GM23338 (cell line): ENCODE data around the gene ARL5A. TPM values are rescaled to one million over a fixed set of nuclear protein-coding genes. Genes with fewer than 3 reads are reported as not detected.

ENCODE experiments used
- ATAC-seq: fragments of 200-7000 bp; cut with Tn5 transposase; 3 replicates; pipeline ENCODE4 v1.9.1; 2020
- DNase-seq: peaks from one replicate; pipeline ENCODE4 v3.0.0-alpha.2; 2015; ENCODE audit warnings: low spot score
- H2AFZ ChIP-seq: fragments of 200-600 bp; sonication (generic); 2 replicates; pipeline ENCODE4 v1.8.0; 2016; ENCODE audit warnings: antibody characterized with exemption, mild to moderate bottlenecking, moderate library complexity
- H3F3A ChIP-seq: fragments of 200-600 bp; sonication (generic); replicated peaks from 2 replicates; pipeline ENCODE4 v1.8.0; 2017; ENCODE audit warnings: antibody characterized with exemption, mixed run types, low read depth
- H3K27ac ChIP-seq: fragments of 200-600 bp; sonication (generic); 2 replicates; pipeline ENCODE4 v1.6.1; 2016; ENCODE audit warnings: low read depth
- H3K27me3 ChIP-seq: fragments of 200-600 bp; sonication (generic); 2 replicates; pipeline ENCODE4 v1.8.0; 2016; ENCODE audit warnings: mild to moderate bottlenecking, mixed run types, moderate library complexity; ENCODE audit not compliant: insufficient read depth
- H3K36me3 ChIP-seq: fragments of 200-600 bp; sonication (generic); 2 replicates; pipeline ENCODE4 v1.8.0; 2016; ENCODE audit warnings: mild to moderate bottlenecking; ENCODE audit not compliant: insufficient read depth
- H3K4me1 ChIP-seq: fragments of 200-600 bp; sonication (generic); 2 replicates; pipeline ENCODE4 v1.8.0; 2016; ENCODE audit warnings: mild to moderate bottlenecking, moderate library complexity; ENCODE audit not compliant: insufficient read depth
- H3K4me2 ChIP-seq: fragments of 200-600 bp; sonication (generic); 2 replicates; pipeline ENCODE4 v1.7.1; 2017; ENCODE audit warnings: mixed run types
- H3K4me3 ChIP-seq: fragments of 200-600 bp; sonication (generic); 2 replicates; pipeline ENCODE4 v1.6.1; 2016; ENCODE audit warnings: mixed run types
- H3K79me2 ChIP-seq: fragments of 200-600 bp; sonication (generic); replicated peaks from 2 replicates; pipeline ENCODE4 v1.8.0; 2017; ENCODE audit warnings: mild to moderate bottlenecking; ENCODE audit not compliant: insufficient read depth
- H3K9me2 ChIP-seq: fragments of 200-600 bp; sonication (generic); 2 replicates; pipeline ENCODE4 v1.8.0; 2017; ENCODE audit not compliant: insufficient read depth
- H4K20me1 ChIP-seq: fragments of 200-600 bp; sonication (generic); replicated peaks from 2 replicates; pipeline ENCODE4 v1.8.0; 2017; ENCODE audit warnings: mild to moderate bottlenecking; ENCODE audit not compliant: insufficient read depth
- H3K27ac Mint-ChIP-seq: 2 replicates; pipeline ENCODE4 v1.8.0; 2020; ENCODE audit warnings: inconsistent platforms, mild to moderate bottlenecking, moderate library complexity, mixed read lengths
- H3K27me3 Mint-ChIP-seq: 3 replicates; pipeline ENCODE4 v1.8.0; 2022; ENCODE audit warnings: low read depth, mild to moderate bottlenecking, moderate library complexity, mixed read lengths, inconsistent platforms; ENCODE audit not compliant: insufficient read depth, poor library complexity
- H3K36me3 Mint-ChIP-seq: 3 replicates; pipeline ENCODE4 v1.8.0; 2021; ENCODE audit warnings: low read depth, mild to moderate bottlenecking, inconsistent platforms, moderate library complexity, mixed read lengths
- H3K4me1 Mint-ChIP-seq: 3 replicates; pipeline ENCODE4 v1.8.0; 2020; ENCODE audit warnings: mild to moderate bottlenecking, inconsistent platforms, mixed read lengths
- H3K4me3 Mint-ChIP-seq: 3 replicates; pipeline ENCODE4 v1.8.0; 2021; ENCODE audit warnings: moderate library complexity, mild to moderate bottlenecking, inconsistent platforms, mixed read lengths
- H3K9me3 Mint-ChIP-seq: 3 replicates; pipeline ENCODE4 v1.8.0; 2020; ENCODE audit warnings: moderate library complexity, mild to moderate bottlenecking, inconsistent platforms, mixed read lengths
- CREB1 ChIP-seq: fragments of 250-450 bp; sonication (Bioruptor Pico); IDR thresholded peaks from 2 replicates; pipeline ENCODE4 v1.5.0; 2020; ENCODE audit warnings: low read depth, mild to moderate bottlenecking, moderate library complexity
- EZH2 ChIP-seq: fragments of 200-600 bp; sonication (generic); IDR thresholded peaks from one replicate; pipeline ENCODE4 v1.8.0; 2017; ENCODE audit warnings: antibody characterized with exemption, mild to moderate bottlenecking, low read depth; ENCODE audit not compliant: unreplicated experiment
- EZH2phosphoT487 ChIP-seq: fragments of 200-600 bp; sonication (generic); IDR thresholded peaks from one replicate; pipeline ENCODE4 v1.8.1; 2018; ENCODE audit warnings: antibody characterized with exemption; ENCODE audit not compliant: unreplicated experiment
- JUNB ChIP-seq: IDR thresholded peaks from one replicate; pipeline ENCODE4 v1.6.1; 2016; ENCODE audit warnings: antibody characterized with exemption; ENCODE audit not compliant: unreplicated experiment
- NANOG ChIP-seq: IDR thresholded peaks from 2 replicates; pipeline ENCODE4 v1.6.1; 2016; ENCODE audit warnings: antibody characterized with exemption, borderline replicate concordance
- POLR2AphosphoS5 ChIP-seq: IDR thresholded peaks from 2 replicates; pipeline ENCODE4 v1.6.1; 2016; ENCODE audit warnings: antibody characterized with exemption, low read depth
- STAT1 ChIP-seq: IDR thresholded peaks from one replicate; pipeline ENCODE4 v1.6.1; 2016; ENCODE audit warnings: antibody characterized with exemption; ENCODE audit not compliant: unreplicated experiment
- ZNF114 ChIP-seq: fragments of 250-450 bp; sonication (Bioruptor Pico); IDR thresholded peaks from 2 replicates; pipeline ENCODE4 v1.5.0; 2020; ENCODE audit warnings: mild to moderate bottlenecking, moderate library complexity
- ZNF331 ChIP-seq: fragments of 250-450 bp; sonication (Bioruptor Pico); IDR thresholded peaks from 2 replicates; pipeline ENCODE4 v1.5.0; 2020; ENCODE audit warnings: low read depth, mild to moderate bottlenecking, moderate library complexity
- polyA plus RNA-seq: library from polyadenylated mRNA; unstranded; fragments of >200 nt; fragmentation: Nextera tagmentation; extraction: Ambion mirVana; gene quantifications from 2 replicates; pipeline ENCODE4 v1.2.1, GENCODE V29; 2016
- total RNA-seq: library from RNA; depleted of rRNA; stranded (reverse); fragments of >200 nt; shearing (Covaris generic); gene quantifications from 2 replicates; pipeline ENCODE4 v1.2.3, GENCODE V29; 2014
- TF ChIP-seq, protein P1 (sequence below), 2 experiments: fragments of 200-600 bp in 1 of 2; sonication (generic) in 1 of 2; conservative IDR thresholded peaks; 2 replicates each; pipeline versions ENCODE4 v1.5.1 to v1.6.1; 2016 to 2017; ENCODE audit warnings: antibody characterized with exemption in 2 of 2, low read depth in 2 of 2, mild to moderate bottlenecking in 2 of 2, moderate library complexity in 1 of 2
- TF ChIP-seq, protein P2 (sequence below): IDR thresholded peaks from one replicate; pipeline ENCODE4 v1.6.1; 2018; ENCODE audit warnings: antibody characterized with exemption; ENCODE audit not compliant: unreplicated experiment
- TF ChIP-seq, protein P3 (sequence below): fragments of 250-450 bp; sonication (Bioruptor Pico); IDR thresholded peaks from 2 replicates; pipeline ENCODE4 v1.5.0; 2020; ENCODE audit warnings: mild to moderate bottlenecking, moderate library complexity
- TF ChIP-seq, protein P4 (sequence below): IDR thresholded peaks from 2 replicates; pipeline ENCODE4 v1.6.1; 2016; ENCODE audit warnings: antibody characterized with exemption

ARL5A gene
- total and polyA plus RNA-seq, 2 experiments from 2014 or later = 26.8 to 104 TPM

DNA sequence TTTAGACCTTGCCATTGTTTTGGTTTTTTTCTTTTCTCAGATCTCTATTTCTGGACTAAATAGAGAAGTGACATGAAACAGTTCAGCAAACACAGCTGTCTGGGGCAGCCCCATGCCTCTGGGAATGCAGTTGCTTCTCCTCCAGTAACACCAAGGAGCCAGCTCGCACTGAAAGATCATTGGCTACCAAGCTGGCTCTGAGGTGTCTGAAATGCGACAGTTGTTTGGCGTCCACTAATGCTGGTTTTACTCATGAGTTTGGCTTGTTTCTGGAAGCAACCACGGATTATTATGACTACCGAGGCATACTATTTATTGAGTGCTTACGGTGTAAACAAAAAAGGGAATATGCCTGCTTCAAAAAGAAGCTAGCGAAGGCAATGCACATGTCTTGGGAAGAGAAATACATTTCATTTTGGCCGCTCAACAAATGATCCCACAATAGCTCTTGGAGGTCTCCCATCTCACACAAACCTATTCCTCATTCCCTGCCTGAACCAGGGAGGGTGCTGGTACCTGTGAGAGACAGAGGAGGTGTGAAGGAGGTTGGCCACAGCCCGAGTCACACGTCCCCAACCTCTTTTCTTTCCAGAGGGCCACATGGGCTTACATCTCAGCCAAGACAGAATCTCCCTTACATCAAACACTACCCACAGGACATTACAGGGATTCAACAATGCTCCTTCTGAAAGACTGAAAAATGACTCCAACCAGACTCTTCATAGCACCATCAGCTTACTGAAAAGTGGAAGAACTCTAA lies 56.4 kb downstream of the ARL5A start:
- H3K36me3 ChIP-seq = 0 out of 2 replicates have a peak, but pooled peaks cover 7% of the 10 kb centered on the region
- Mint-ChIP-seq H3K4me3 (no peak overlapping the region), H3K9me3 (no peaks in the 10 kb centered on the region), H3K4me1 (0 out of 3 replicates have a peak, but pooled peaks cover 1% of the 10 kb centered on the region), H3K36me3 (peaks cover 15% of the 10 kb centered on the region; the same call in 2 of the 3 replicates), H3K27me3 (no peaks in the 10 kb centered on the region), H3K27ac (no peak overlapping the region)
- no peaks in the 10 kb centered on the region for H3K4me1 ChIP-seq
- H3F3A ChIP-seq = no peaks in the 10 kb centered on the region
- no peak overlapping the region for H3K27ac ChIP-seq
- ATAC-seq (no peak), DNase-seq (no peak)
- peaks cover 9% of the 10 kb centered on the region; the same call in 1 of the 2 replicates for H3K9me2 ChIP-seq
- H3K4me2 ChIP-seq = no peak overlapping the region
- H3K79me2 ChIP-seq = no peaks in the 10 kb centered on the region
- no peak overlapping the region for H3K4me3 ChIP-seq
- H4K20me1 ChIP-seq = no peaks in the 10 kb centered on the region
- no peak overlapping the region for H2AFZ ChIP-seq
- no peaks in the 10 kb centered on the region for H3K27me3 ChIP-seq
- TF ChIP-seq, protein P1, sequence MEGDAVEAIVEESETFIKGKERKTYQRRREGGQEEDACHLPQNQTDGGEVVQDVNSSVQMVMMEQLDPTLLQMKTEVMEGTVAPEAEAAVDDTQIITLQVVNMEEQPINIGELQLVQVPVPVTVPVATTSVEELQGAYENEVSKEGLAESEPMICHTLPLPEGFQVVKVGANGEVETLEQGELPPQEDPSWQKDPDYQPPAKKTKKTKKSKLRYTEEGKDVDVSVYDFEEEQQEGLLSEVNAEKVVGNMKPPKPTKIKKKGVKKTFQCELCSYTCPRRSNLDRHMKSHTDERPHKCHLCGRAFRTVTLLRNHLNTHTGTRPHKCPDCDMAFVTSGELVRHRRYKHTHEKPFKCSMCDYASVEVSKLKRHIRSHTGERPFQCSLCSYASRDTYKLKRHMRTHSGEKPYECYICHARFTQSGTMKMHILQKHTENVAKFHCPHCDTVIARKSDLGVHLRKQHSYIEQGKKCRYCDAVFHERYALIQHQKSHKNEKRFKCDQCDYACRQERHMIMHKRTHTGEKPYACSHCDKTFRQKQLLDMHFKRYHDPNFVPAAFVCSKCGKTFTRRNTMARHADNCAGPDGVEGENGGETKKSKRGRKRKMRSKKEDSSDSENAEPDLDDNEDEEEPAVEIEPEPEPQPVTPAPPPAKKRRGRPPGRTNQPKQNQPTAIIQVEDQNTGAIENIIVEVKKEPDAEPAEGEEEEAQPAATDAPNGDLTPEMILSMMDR (conservative IDR thresholded peaks at IDR 0.05; ENCODE audit: low read depth in 2 of 2) = no peak
- TF ChIP-seq JUNB (no peak), ZNF114 (CRISPR knock-in tag) (no peak), EZH2phosphoT487 (no peak), POLR2AphosphoS5 (no peak), NANOG (no peak), CREB1 (CRISPR knock-in tag) (no peak), EZH2 (no peak), ZNF331 (CRISPR knock-in tag) (no peak), STAT1 (no peak)
- TF ChIP-seq, protein P2, sequence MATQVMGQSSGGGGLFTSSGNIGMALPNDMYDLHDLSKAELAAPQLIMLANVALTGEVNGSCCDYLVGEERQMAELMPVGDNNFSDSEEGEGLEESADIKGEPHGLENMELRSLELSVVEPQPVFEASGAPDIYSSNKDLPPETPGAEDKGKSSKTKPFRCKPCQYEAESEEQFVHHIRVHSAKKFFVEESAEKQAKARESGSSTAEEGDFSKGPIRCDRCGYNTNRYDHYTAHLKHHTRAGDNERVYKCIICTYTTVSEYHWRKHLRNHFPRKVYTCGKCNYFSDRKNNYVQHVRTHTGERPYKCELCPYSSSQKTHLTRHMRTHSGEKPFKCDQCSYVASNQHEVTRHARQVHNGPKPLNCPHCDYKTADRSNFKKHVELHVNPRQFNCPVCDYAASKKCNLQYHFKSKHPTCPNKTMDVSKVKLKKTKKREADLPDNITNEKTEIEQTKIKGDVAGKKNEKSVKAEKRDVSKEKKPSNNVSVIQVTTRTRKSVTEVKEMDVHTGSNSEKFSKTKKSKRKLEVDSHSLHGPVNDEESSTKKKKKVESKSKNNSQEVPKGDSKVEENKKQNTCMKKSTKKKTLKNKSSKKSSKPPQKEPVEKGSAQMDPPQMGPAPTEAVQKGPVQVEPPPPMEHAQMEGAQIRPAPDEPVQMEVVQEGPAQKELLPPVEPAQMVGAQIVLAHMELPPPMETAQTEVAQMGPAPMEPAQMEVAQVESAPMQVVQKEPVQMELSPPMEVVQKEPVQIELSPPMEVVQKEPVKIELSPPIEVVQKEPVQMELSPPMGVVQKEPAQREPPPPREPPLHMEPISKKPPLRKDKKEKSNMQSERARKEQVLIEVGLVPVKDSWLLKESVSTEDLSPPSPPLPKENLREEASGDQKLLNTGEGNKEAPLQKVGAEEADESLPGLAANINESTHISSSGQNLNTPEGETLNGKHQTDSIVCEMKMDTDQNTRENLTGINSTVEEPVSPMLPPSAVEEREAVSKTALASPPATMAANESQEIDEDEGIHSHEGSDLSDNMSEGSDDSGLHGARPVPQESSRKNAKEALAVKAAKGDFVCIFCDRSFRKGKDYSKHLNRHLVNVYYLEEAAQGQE = no peak
- TF ChIP-seq, protein P3, sequence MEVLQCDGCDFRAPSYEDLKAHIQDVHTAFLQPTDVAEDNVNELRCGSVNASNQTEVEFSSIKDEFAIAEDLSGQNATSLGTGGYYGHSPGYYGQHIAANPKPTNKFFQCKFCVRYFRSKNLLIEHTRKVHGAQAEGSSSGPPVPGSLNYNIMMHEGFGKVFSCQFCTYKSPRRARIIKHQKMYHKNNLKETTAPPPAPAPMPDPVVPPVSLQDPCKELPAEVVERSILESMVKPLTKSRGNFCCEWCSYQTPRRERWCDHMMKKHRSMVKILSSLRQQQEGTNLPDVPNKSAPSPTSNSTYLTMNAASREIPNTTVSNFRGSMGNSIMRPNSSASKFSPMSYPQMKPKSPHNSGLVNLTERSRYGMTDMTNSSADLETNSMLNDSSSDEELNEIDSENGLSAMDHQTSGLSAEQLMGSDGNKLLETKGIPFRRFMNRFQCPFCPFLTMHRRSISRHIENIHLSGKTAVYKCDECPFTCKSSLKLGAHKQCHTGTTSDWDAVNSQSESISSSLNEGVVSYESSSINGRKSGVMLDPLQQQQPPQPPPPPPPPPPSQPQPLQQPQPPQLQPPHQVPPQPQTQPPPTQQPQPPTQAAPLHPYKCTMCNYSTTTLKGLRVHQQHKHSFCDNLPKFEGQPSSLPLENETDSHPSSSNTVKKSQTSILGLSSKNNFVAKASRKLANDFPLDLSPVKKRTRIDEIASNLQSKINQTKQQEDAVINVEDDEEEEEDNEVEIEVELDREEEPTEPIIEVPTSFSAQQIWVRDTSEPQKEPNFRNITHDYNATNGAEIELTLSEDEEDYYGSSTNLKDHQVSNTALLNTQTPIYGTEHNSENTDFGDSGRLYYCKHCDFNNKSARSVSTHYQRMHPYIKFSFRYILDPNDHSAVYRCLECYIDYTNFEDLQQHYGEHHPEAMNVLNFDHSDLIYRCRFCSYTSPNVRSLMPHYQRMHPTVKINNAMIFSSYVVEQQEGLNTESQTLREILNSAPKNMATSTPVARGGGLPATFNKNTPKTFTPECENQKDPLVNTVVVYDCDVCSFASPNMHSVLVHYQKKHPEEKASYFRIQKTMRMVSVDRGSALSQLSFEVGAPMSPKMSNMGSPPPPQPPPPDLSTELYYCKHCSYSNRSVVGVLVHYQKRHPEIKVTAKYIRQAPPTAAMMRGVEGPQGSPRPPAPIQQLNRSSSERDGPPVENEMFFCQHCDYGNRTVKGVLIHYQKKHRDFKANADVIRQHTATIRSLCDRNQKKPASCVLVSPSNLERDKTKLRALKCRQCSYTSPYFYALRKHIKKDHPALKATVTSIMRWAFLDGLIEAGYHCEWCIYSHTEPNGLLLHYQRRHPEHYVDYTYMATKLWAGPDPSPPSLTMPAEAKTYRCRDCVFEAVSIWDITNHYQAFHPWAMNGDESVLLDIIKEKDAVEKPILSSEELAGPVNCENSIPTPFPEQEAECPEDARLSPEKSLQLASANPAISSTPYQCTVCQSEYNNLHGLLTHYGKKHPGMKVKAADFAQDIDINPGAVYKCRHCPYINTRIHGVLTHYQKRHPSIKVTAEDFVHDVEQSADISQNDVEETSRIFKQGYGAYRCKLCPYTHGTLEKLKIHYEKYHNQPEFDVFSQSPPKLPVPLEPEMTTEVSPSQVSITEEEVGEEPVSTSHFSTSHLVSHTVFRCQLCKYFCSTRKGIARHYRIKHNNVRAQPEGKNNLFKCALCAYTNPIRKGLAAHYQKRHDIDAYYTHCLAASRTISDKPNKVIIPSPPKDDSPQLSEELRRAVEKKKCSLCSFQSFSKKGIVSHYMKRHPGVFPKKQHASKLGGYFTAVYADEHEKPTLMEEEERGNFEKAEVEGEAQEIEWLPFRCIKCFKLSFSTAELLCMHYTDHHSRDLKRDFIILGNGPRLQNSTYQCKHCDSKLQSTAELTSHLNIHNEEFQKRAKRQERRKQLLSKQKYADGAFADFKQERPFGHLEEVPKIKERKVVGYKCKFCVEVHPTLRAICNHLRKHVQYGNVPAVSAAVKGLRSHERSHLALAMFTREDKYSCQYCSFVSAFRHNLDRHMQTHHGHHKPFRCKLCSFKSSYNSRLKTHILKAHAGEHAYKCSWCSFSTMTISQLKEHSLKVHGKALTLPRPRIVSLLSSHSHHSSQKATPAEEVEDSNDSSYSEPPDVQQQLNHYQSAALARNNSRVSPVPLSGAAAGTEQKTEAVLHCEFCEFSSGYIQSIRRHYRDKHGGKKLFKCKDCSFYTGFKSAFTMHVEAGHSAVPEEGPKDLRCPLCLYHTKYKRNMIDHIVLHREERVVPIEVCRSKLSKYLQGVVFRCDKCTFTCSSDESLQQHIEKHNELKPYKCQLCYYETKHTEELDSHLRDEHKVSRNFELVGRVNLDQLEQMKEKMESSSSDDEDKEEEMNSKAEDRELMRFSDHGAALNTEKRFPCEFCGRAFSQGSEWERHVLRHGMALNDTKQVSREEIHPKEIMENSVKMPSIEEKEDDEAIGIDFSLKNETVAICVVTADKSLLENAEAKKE (CRISPR knock-in tag) = no peak
- TF ChIP-seq, protein P4, sequence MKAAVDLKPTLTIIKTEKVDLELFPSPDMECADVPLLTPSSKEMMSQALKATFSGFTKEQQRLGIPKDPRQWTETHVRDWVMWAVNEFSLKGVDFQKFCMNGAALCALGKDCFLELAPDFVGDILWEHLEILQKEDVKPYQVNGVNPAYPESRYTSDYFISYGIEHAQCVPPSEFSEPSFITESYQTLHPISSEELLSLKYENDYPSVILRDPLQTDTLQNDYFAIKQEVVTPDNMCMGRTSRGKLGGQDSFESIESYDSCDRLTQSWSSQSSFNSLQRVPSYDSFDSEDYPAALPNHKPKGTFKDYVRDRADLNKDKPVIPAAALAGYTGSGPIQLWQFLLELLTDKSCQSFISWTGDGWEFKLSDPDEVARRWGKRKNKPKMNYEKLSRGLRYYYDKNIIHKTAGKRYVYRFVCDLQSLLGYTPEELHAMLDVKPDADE = no peak
